Lung microvascular endothelial cell (primary cell): ENCODE measurements around the gene GGN. TPM values are rescaled to one million over a fixed set of nuclear protein-coding genes. Genes with fewer than 3 reads are reported as not detected.

Experiments used
- total RNA-seq: library from RNA; depleted of rRNA; stranded (reverse); fragments of >200 nt; gene quantifications from 2 replicates; pipeline ENCODE4 v1.2.1, GENCODE V29; 2014

Gene GGN
- total RNA-seq, 1 donor from 2014 or later = not detected

Other genes with a start within 250 kb of the GGN start
- under 0.01 and 0.22 TPM in 2 replicates for gene DPF1, start 163.8 kb downstream of the GGN start, total RNA-seq
- 1.6 and 2.6 TPM in 2 replicates for gene PPP1R14A, start 131.7 kb downstream of the GGN start, total RNA-seq
- gene SPINT2, start 123.5 kb downstream of the GGN start, total RNA-seq = 26.8 and 27.0 TPM in 2 replicates
- 0.40 and 2.2 TPM in 2 replicates for gene C19orf33, start 83.8 kb downstream of the GGN start, total RNA-seq
- gene YIF1B, start 72.1 kb downstream of the GGN start, total RNA-seq = 54.0 and 65.4 TPM in 2 replicates
- 5.2 and 5.4 TPM in 2 replicates for gene KCNK6, start 68.2 kb downstream of the GGN start, total RNA-seq
- 0.44 and 1.8 TPM in 2 replicates for gene CATSPERG, start 52.2 kb downstream of the GGN start, total RNA-seq
- gene PSMD8, start 13.5 kb downstream of the GGN start, total RNA-seq = 178 and 202 TPM in 2 replicates
- under 0.01 and 0.87 TPM in 2 replicates for gene SPRED3, start 663 bp upstream of the GGN start, total RNA-seq
- gene FAM98C, start 15.1 kb upstream of the GGN start, total RNA-seq = 4.0 and 4.8 TPM in 2 replicates
- gene RASGRP4, start 38.2 kb upstream of the GGN start, total RNA-seq = not detected in 2 replicates
- gene RYR1, start 45.7 kb upstream of the GGN start, total RNA-seq = not detected in 2 replicates
- gene MAP4K1, start 229.9 kb upstream of the GGN start, total RNA-seq = not detected in 2 replicates
- 260 and 318 TPM in 2 replicates for gene EIF3K, start 231.2 kb upstream of the GGN start, total RNA-seq